Measurements from ENCODE around the gene SIPA1. TPM values are rescaled to one million over a fixed set of nuclear protein-coding genes. Genes with fewer than 3 reads are reported as not detected.

Gene SIPA1, protein sequence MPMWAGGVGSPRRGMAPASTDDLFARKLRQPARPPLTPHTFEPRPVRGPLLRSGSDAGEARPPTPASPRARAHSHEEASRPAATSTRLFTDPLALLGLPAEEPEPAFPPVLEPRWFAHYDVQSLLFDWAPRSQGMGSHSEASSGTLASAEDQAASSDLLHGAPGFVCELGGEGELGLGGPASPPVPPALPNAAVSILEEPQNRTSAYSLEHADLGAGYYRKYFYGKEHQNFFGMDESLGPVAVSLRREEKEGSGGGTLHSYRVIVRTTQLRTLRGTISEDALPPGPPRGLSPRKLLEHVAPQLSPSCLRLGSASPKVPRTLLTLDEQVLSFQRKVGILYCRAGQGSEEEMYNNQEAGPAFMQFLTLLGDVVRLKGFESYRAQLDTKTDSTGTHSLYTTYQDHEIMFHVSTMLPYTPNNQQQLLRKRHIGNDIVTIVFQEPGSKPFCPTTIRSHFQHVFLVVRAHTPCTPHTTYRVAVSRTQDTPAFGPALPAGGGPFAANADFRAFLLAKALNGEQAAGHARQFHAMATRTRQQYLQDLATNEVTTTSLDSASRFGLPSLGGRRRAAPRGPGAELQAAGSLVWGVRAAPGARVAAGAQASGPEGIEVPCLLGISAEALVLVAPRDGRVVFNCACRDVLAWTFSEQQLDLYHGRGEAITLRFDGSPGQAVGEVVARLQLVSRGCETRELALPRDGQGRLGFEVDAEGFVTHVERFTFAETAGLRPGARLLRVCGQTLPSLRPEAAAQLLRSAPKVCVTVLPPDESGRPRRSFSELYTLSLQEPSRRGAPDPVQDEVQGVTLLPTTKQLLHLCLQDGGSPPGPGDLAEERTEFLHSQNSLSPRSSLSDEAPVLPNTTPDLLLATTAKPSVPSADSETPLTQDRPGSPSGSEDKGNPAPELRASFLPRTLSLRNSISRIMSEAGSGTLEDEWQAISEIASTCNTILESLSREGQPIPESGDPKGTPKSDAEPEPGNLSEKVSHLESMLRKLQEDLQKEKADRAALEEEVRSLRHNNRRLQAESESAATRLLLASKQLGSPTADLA
- 10 to 100 TPM; 18.0 to 48.7 (median 24.7) TPM for total RNA-seq

DNA sequence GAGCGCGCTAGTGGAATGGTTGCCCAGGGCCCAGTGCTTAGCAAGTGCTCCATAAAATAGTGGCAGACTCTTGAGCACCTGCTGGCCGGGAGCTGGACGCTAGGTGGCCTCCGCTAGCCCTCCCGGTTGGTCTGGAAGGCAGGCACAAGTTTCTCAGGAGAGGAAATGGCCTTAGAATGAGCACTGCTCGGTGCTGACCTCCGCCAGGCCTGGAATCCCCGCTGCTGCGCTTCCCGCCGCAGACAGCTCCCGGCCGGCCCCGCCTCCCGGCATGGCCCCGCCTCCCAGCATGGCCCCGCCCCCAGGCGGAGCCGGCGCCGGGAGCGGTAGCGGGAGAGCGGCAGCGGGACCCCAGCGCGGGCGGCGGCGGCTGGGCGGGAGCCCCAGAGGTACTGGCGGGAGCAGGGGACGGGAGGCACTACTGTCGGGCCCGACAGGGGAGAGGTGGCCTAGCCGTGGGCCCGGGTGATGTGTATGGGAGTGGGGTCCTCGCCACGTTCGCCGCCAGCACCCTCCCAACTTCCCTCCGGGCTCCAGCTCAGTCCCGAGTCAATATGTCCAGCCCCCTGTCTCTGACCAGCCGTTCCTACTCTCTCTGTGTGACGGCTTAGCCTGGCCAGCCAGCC lies at the start of gene SIPA1:
Gene SIPA1 (plus strand): TSS at position 308 of the 626 bp plus-strand sequence. CDS start 2,821 bp downstream, outside the sequence.
- Histone ChIP-seq H3K9me3 (no peaks in the 10 kb centered on the region), H3K36me3 (peaks cover 0 to 46% (median 0%) of the 10 kb centered on the region in 3 donors), H3K4me1 (peaks cover 0 to 36% (median 22%) of the 10 kb centered on the region in 4 donors), H3K27me3 (no peaks in the 10 kb centered on the region), H3K27ac (peak within 1 kb of the TSS; percentile 88 to 95 (median 94)), H3K4me3 (peak within 1 kb of the TSS; percentile 52 to 89 (median 78))
- peak in 1 of 2 donors; percentile 45 for TF ChIP-seq POLR2A (IDR thresholded peaks at IDR 0.05)
- TF ChIP-seq, protein P1, sequence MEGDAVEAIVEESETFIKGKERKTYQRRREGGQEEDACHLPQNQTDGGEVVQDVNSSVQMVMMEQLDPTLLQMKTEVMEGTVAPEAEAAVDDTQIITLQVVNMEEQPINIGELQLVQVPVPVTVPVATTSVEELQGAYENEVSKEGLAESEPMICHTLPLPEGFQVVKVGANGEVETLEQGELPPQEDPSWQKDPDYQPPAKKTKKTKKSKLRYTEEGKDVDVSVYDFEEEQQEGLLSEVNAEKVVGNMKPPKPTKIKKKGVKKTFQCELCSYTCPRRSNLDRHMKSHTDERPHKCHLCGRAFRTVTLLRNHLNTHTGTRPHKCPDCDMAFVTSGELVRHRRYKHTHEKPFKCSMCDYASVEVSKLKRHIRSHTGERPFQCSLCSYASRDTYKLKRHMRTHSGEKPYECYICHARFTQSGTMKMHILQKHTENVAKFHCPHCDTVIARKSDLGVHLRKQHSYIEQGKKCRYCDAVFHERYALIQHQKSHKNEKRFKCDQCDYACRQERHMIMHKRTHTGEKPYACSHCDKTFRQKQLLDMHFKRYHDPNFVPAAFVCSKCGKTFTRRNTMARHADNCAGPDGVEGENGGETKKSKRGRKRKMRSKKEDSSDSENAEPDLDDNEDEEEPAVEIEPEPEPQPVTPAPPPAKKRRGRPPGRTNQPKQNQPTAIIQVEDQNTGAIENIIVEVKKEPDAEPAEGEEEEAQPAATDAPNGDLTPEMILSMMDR (IDR thresholded peaks at IDR 0.05), result peak in 4 of 6 experiments; percentile 16 to 30 (median 30)
- DNase-seq, result peak; percentile 75 to 85 (median 83)

DNA sequence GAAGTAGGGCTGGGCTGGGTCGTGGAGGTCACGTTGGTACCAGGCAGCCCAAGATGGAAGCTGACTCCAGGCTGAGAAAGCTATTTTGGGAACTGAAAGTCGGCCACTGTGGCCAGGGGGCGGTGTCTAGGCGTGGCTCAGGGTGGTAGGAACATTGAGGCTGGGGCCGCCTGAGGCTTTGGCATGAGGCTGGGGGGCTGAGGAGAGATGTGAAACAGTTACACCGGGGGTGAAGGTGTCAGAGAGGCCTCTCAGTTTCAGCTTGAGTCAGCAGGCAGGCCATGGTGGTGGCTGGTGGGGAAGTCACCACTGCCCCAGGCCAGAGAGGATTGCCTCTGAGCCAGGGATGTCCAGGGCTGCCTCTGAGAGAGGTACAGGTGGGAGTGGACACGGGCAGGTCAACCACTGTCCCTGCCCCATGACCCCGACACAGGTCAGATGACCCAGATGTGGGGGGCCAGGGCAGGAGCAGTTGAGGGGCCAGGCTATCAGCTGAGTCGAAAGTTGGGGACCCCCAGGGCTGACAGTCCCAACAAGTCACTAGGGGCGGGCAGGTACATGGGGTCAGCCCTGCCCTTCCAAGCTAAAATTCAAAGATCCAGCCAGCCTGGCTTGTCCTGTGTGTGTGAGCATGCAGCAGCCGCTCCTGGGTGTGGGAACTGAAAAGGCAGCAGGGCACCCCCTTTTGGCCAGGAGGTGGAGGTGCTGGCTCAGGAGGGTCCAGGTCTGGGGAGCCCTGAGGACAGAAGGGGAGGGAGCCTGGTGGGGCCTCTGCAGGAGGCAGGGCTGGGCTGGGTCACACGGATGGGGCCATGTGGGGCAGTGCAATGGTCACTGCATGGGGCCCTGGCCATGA lies 49.5 kb upstream of the SIPA1 start:
- peak overlapping the region; percentile 70 to 87 (median 74) for H3K27ac ChIP-seq
- peaks cover 0 to 36% (median 0%) of the 10 kb centered on the region in 3 donors for H3K36me3 ChIP-seq
- H3K4me3 ChIP-seq, result peak overlapping the region in 1 of 4 donors; percentile 16
- TF ChIP-seq, protein P1 (IDR thresholded peaks at IDR 0.05), result peak; percentile 70 to 82 (median 80)
- no peak for TF ChIP-seq POLR2A (IDR thresholded peaks at IDR 0.05)
- peaks cover 0 to 35% (median 20%) of the 10 kb centered on the region in 4 donors for H3K4me1 ChIP-seq
- no peaks in the 10 kb centered on the region for H3K27me3 ChIP-seq
- no peaks in the 10 kb centered on the region for H3K9me3 ChIP-seq
- peak; percentile 76 to 91 (median 86) for DNase-seq

DNA sequence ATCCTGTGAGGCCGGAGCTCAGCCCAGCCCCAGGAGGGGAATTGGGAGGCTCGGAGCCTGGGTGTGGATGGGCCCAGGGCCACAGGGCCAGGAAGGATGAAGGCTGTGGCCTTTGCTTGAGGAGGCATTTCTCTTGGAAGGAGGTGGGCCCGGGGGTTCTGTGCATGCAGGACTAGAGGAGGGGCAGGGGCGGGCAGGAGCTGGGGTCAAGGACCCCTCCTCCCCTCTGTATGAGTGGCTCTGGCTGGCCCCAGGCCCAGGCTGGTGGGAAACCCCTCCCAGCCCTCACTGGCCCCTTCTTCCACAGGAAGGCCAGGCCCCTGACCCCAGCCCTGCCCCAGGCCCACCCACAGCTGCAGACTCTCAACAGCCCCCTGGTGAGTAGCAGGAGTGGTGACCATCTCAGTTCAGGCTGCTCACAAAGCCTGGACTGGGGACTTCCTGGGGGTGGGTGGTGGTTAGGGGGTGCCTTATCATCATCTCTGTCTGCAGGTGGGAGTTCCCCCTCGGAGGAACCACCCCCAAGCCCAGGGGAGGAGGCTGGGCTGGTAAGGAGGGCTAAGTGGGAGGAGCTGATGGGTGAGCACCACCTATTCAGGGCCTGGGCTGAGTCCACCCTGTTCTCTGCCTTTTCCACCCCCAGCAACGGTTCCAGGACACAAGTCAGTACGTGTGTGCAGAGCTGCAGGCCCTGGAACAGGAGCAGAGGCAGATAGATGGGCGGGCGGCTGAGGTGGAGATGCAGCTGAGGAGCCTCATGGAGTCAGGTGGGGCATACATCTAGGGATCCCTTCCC lies 48.3 kb upstream of the SIPA1 start:
- DNase-seq, result no peak
- no peak overlapping the region for H3K4me3 ChIP-seq
- peaks cover 0 to 38% (median 20%) of the 10 kb centered on the region in 4 donors for H3K4me1 ChIP-seq
- peak overlapping the region in 1 of 4 donors; percentile 87 for H3K27ac ChIP-seq
- TF ChIP-seq, protein P1 (IDR thresholded peaks at IDR 0.05), result no peak
- no peak for TF ChIP-seq POLR2A (IDR thresholded peaks at IDR 0.05)
- no peaks in the 10 kb centered on the region for H3K9me3 ChIP-seq
- H3K36me3 ChIP-seq, result peaks cover 0 to 35% (median 0%) of the 10 kb centered on the region in 3 donors
- no peaks in the 10 kb centered on the region for H3K27me3 ChIP-seq

DNA sequence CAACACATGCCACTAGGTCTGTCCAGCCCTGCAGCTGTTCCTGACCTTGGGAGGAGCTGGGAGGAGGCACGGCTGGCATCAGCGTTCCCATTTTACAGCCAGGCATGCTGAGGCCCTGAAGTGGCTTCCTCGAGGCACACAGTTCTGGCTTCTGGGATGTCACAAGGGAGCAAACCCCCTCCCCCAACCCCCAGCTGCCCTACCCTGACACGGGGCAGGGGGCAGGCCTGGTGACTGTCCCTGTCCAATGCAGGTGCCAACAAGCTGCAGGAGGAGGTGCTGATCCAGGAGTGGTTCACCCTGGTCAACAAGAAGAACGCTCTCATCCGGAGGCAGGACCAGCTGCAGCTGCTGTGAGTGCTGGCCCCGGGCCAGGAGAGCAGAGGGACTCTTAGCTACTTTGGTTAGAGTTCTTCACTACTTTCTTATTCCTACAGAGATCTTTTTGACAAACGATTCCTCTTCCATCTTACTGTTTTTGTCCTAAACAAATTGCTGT lies 47.6 kb upstream of the SIPA1 start:
- no peaks in the 10 kb centered on the region for H3K27me3 ChIP-seq
- no peak overlapping the region for H3K27ac ChIP-seq
- H3K4me1 ChIP-seq, result peaks cover 0 to 38% (median 21%) of the 10 kb centered on the region in 4 donors
- no peaks in the 10 kb centered on the region for H3K9me3 ChIP-seq
- TF ChIP-seq, protein P1 (IDR thresholded peaks at IDR 0.05), result no peak
- TF ChIP-seq POLR2A (IDR thresholded peaks at IDR 0.05), result no peak
- H3K36me3 ChIP-seq, result peaks cover 0 to 33% (median 0%) of the 10 kb centered on the region in 3 donors
- DNase-seq, result peak in 1 of 3 donors; percentile 50
- H3K4me3 ChIP-seq, result no peak overlapping the region

Measured in Peyer's patch (tissue), 4 donors.